ENCODE data around the gene SMCO2. TPM values are rescaled to one million over a fixed set of nuclear protein-coding genes. Genes with fewer than 3 reads are reported as not detected.

The SMCO2 gene
- total and polyA plus RNA-seq, 4 donors: not detected

GRCh38 chr12:27534765-27535161, 88.2 kb downstream of the SMCO2 start (continued):
- TF ChIP-seq CTCF (IDR thresholded peaks at IDR 0.05; ENCODE audit: low read depth, low read length, missing input control) (no peak), JUND (IDR thresholded peaks at IDR 0.05) (no peak), NR2F2 (IDR thresholded peaks at IDR 0.05) (no peak), ATF3 (IDR thresholded peaks at IDR 0.05) (no peak)

GRCh38 chr12:27535318-27535717, 88.8 kb downstream of the SMCO2 start:
- no peak for TF ChIP-seq FOXA2 (IDR thresholded peaks at IDR 0.05)
- TF ChIP-seq TAF1 (conservative IDR thresholded peaks at IDR 0.05): no peak
- TF ChIP-seq RXRA (IDR thresholded peaks at IDR 0.05): no peak
- no peak for TF ChIP-seq SP1 (IDR thresholded peaks at IDR 0.05)
- no peak for TF ChIP-seq NR2F2 (IDR thresholded peaks at IDR 0.05)
- no peak for TF ChIP-seq JUND (IDR thresholded peaks at IDR 0.05)
- no peak for TF ChIP-seq ZBTB33 (IDR thresholded peaks at IDR 0.05)
- TF ChIP-seq REST (IDR thresholded peaks at IDR 0.05): no peak
- no peak for TF ChIP-seq EGR1 (IDR thresholded peaks at IDR 0.05; ENCODE audit: low read depth in 2 of 2)
- TF ChIP-seq MAX (IDR thresholded peaks at IDR 0.05): no peak
- no peak for TF ChIP-seq FOXA1 (IDR thresholded peaks at IDR 0.05)
- TF ChIP-seq ATF3 (IDR thresholded peaks at IDR 0.05): no peak
- TF ChIP-seq CTCF (IDR thresholded peaks at IDR 0.05; ENCODE audit: low read depth, low read length, missing input control): no peak
- no peak for TF ChIP-seq HNF4G (IDR thresholded peaks at IDR 0.05)
- TF ChIP-seq GABPA (IDR thresholded peaks at IDR 0.05 in 1 of 2, conservative IDR thresholded peaks at IDR 0.05 in 1 of 2): no peak
- TF ChIP-seq YY1 (IDR thresholded peaks at IDR 0.05): no peak
- TF ChIP-seq HNF4A (conservative IDR thresholded peaks at IDR 0.05): no peak
- TF ChIP-seq RAD21 (IDR thresholded peaks at IDR 0.05): no peak
- Histone ChIP-seq H3K27ac (ENCODE audit: low read depth in 1 of 2, low read length in 2 of 2) (no peak overlapping the region), H3K4me3 (ENCODE audit: low read depth in 1 of 3, low read length in 3 of 3) (no peak overlapping the region), H3K36me3 (ENCODE audit: control insufficient read depth in 4 of 4, insufficient read depth in 3 of 4, low read depth in 1 of 4, low read length in 3 of 4) (peaks cover 0 to 5% (median 1%) of the 10 kb centered on the region in 4 donors), H3K27me3 (ENCODE audit: control insufficient read depth in 4 of 4, insufficient read depth in 4 of 4, low read length in 3 of 4) (no peaks in the 10 kb centered on the region), H3K4me1 (ENCODE audit: control insufficient read depth in 4 of 4, insufficient read depth in 4 of 4, low read length in 3 of 4) (peaks cover 1 to 12% (median 7%) of the 10 kb centered on the region in 4 donors), H3K9ac (ENCODE audit: low read depth in 1 of 2, low read length in 2 of 2) (no peak overlapping the region), H3K9me3 (ENCODE audit: control insufficient read depth in 4 of 4, low read length in 3 of 4) (no peaks in the 10 kb centered on the region)
- WGBS: 88% methylated on average over 6 of the region's 6 CpGs
- DNase-seq (ENCODE audit: low spot score): no peak

Data from liver (tissue), 9 donors.